ENCODE measurements around the gene HMGCS2. TPM values are rescaled to one million over a fixed set of nuclear protein-coding genes. Genes with fewer than 3 reads are reported as not detected.

HMGCS2 gene
- total RNA-seq, 1 experiment from 2014 or later = not detected

GRCh38 chr1:119781434-119782210, 12.9 kb upstream of the HMGCS2 start:
- H3K27me3 ChIP-seq (ENCODE audit: control insufficient read depth, insufficient read depth, low read length) = no peaks in the 10 kb centered on the region
- H3K36me3 ChIP-seq (replicated peaks; ENCODE audit: control insufficient read depth, insufficient read depth, low read length) = no peaks in the 10 kb centered on the region
- no peak overlapping the region for H3K4me3 ChIP-seq (ENCODE audit: insufficient read depth, low read depth, low read length)
- DNase-seq = no peak

- DNase-seq = peak; percentile 30
- Histone ChIP-seq H3K36me3 (replicated peaks; ENCODE audit: control insufficient read depth, insufficient read depth, low read length) (no peaks in the 10 kb centered on the region), H3K4me3 (ENCODE audit: insufficient read depth, low read depth, low read length) (no peak overlapping the region), H3K27me3 (ENCODE audit: control insufficient read depth, insufficient read depth, low read length) (no peaks in the 10 kb centered on the region)
These were observed 11.2 kb upstream of the HMGCS2 start for GRCh38 chr1:119779869-119780356.

- DNase-seq = no peak
- H3K36me3 ChIP-seq (replicated peaks; ENCODE audit: control insufficient read depth, insufficient read depth, low read length) = no peaks in the 10 kb centered on the region
- no peak overlapping the region for H3K4me3 ChIP-seq (ENCODE audit: insufficient read depth, low read depth, low read length)
- no peaks in the 10 kb centered on the region for H3K27me3 ChIP-seq (ENCODE audit: control insufficient read depth, insufficient read depth, low read length)
These were observed 10.3 kb upstream of the HMGCS2 start for GRCh38 chr1:119778886-119779560.

- H3K27me3 ChIP-seq (ENCODE audit: control insufficient read depth, insufficient read depth, low read length) = no peaks in the 10 kb centered on the region
- H3K4me3 ChIP-seq (ENCODE audit: insufficient read depth, low read depth, low read length) = no peak overlapping the region
- DNase-seq = no peak
These were observed 9.7 kb upstream of the HMGCS2 start for GRCh38 chr1:119778359-119778758.

GRCh38 chr1:119774746-119775490, 6.2 kb upstream of the HMGCS2 start:
- no peaks in the 10 kb centered on the region for H3K36me3 ChIP-seq (replicated peaks; ENCODE audit: control insufficient read depth, insufficient read depth, low read length)
- no peaks in the 10 kb centered on the region for H3K27me3 ChIP-seq (ENCODE audit: control insufficient read depth, insufficient read depth, low read length)
- DNase-seq = no peak
- H3K4me3 ChIP-seq (ENCODE audit: insufficient read depth, low read depth, low read length) = no peak overlapping the region

More at GRCh38 chr1:119778359-119778758, 9.7 kb upstream of the HMGCS2 start:
- H3K36me3 ChIP-seq (replicated peaks; ENCODE audit: control insufficient read depth, insufficient read depth, low read length) = no peaks in the 10 kb centered on the region

- peaks cover 4% of the 10 kb centered on the region; the same call in 1 of the 2 replicates for H3K27me3 ChIP-seq (ENCODE audit: control insufficient read depth, insufficient read depth, low read length)
- no peak for DNase-seq
- no peaks in the 10 kb centered on the region for H3K36me3 ChIP-seq (replicated peaks; ENCODE audit: control insufficient read depth, insufficient read depth, low read length)
- H3K4me3 ChIP-seq (ENCODE audit: insufficient read depth, low read depth, low read length) = no peak overlapping the region
These were observed 5.1 kb upstream of the HMGCS2 start for GRCh38 chr1:119773711-119774241.

GRCh38 chr1:119772298-119772697, 3.6 kb upstream of the HMGCS2 start:
- Histone ChIP-seq H3K36me3 (replicated peaks; ENCODE audit: control insufficient read depth, insufficient read depth, low read length) (no peaks in the 10 kb centered on the region), H3K27me3 (ENCODE audit: control insufficient read depth, insufficient read depth, low read length) (peaks cover 4% of the 10 kb centered on the region; the same call in 1 of the 2 replicates), H3K4me3 (ENCODE audit: insufficient read depth, low read depth, low read length) (no peak overlapping the region)
- no peak for DNase-seq

- Histone ChIP-seq H3K27me3 (ENCODE audit: control insufficient read depth, insufficient read depth, low read length) (peaks cover 4% of the 10 kb centered on the region; the same call in 1 of the 2 replicates), H3K4me3 (ENCODE audit: insufficient read depth, low read depth, low read length) (no peak overlapping the region), H3K36me3 (replicated peaks; ENCODE audit: control insufficient read depth, insufficient read depth, low read length) (no peaks in the 10 kb centered on the region)
- no peak for DNase-seq
These were observed 3.1 kb upstream of the HMGCS2 start for GRCh38 chr1:119771770-119772169.

GRCh38 chr1:119771016-119771415, 2.3 kb upstream of the HMGCS2 start:
- no peaks in the 10 kb centered on the region for H3K36me3 ChIP-seq (replicated peaks; ENCODE audit: control insufficient read depth, insufficient read depth, low read length)
- peak; percentile 33 for DNase-seq
- peaks cover 4% of the 10 kb centered on the region; the same call in 1 of the 2 replicates for H3K27me3 ChIP-seq (ENCODE audit: control insufficient read depth, insufficient read depth, low read length)
- H3K4me3 ChIP-seq (ENCODE audit: insufficient read depth, low read depth, low read length) = no peak overlapping the region

GRCh38 chr1:119767486-119767885, 1.2 kb downstream of the HMGCS2 start:
- Histone ChIP-seq H3K36me3 (replicated peaks; ENCODE audit: control insufficient read depth, insufficient read depth, low read length) (no peaks in the 10 kb centered on the region), H3K27me3 (ENCODE audit: control insufficient read depth, insufficient read depth, low read length) (peaks cover 4% of the 10 kb centered on the region; the same call in 1 of the 2 replicates), H3K4me3 (ENCODE audit: insufficient read depth, low read depth, low read length) (no peak overlapping the region)
- DNase-seq = no peak

GRCh38 chr1:119766374-119766794, 2.3 kb downstream of the HMGCS2 start:
- no peak for DNase-seq
- no peak overlapping the region for H3K4me3 ChIP-seq (ENCODE audit: insufficient read depth, low read depth, low read length)
- no peaks in the 10 kb centered on the region for H3K36me3 ChIP-seq (replicated peaks; ENCODE audit: control insufficient read depth, insufficient read depth, low read length)
- peaks cover 4% of the 10 kb centered on the region; the same call in 1 of the 2 replicates for H3K27me3 ChIP-seq (ENCODE audit: control insufficient read depth, insufficient read depth, low read length)

GRCh38 chr1:119764220-119764619, 4.5 kb downstream of the HMGCS2 start:
- no peaks in the 10 kb centered on the region for H3K36me3 ChIP-seq (replicated peaks; ENCODE audit: control insufficient read depth, insufficient read depth, low read length)
- H3K4me3 ChIP-seq (ENCODE audit: insufficient read depth, low read depth, low read length) = no peak overlapping the region
- no peaks in the 10 kb centered on the region; the same call in 1 of the 2 replicates for H3K27me3 ChIP-seq (ENCODE audit: control insufficient read depth, insufficient read depth, low read length)
- DNase-seq = no peak

- no peaks in the 10 kb centered on the region; the same call in 1 of the 2 replicates for H3K27me3 ChIP-seq (ENCODE audit: control insufficient read depth, insufficient read depth, low read length)
- H3K36me3 ChIP-seq (replicated peaks; ENCODE audit: control insufficient read depth, insufficient read depth, low read length) = no peaks in the 10 kb centered on the region
- DNase-seq = no peak
- H3K4me3 ChIP-seq (ENCODE audit: insufficient read depth, low read depth, low read length) = no peak overlapping the region
These were observed 5.8 kb downstream of the HMGCS2 start for GRCh38 chr1:119762953-119763352.

- Histone ChIP-seq H3K4me3 (ENCODE audit: insufficient read depth, low read depth, low read length) (no peak overlapping the region), H3K27me3 (ENCODE audit: control insufficient read depth, insufficient read depth, low read length) (no peaks in the 10 kb centered on the region; the same call in 1 of the 2 replicates), H3K36me3 (replicated peaks; ENCODE audit: control insufficient read depth, insufficient read depth, low read length) (no peaks in the 10 kb centered on the region)
- no peak for DNase-seq
These were observed 6.3 kb downstream of the HMGCS2 start for GRCh38 chr1:119762409-119762808.
